ENCODE measurements around the gene C10orf105.

The C10orf105 gene

DNA sequence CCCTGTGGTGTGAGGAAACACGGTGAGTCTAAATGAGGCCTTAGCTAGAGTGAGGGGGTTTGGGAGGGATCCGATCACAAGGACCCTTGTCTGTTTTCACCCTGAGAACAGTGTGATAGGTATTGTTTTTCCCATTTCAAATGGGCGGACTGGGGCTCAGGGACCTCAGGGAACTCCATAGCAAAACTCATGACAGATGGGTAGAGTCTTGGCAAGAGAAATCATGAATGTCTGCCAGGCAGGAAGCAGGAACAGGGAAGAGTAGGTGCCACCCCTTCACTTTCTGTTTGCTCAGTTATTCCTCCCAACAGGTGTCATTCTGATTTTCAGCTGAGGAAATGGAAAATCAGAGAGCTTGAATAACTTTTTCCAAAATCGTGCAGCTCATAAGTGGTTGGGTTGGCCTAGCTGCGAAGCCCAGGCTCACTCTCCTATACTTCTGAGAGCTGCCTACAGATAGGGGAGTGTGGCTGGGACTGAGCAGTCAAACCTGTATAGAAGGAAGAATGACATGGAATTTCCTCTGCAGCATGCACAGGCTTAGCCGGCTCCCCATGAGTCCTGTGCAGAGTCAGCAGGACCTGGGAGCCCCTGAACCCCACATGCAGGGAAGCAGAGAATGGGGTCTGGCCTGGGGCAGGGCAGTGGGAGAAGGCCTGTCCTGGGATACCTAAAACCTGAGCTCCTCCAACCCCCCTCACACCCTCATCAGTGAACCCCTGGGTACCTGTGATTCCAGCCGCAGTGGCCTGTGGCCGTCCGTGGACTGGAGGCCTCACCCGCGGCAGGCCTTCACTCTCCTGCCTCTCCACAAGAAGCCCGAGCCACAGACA, 17.6 kb upstream of the C10orf105 start:
- no peak for FAIRE-seq

DNA sequence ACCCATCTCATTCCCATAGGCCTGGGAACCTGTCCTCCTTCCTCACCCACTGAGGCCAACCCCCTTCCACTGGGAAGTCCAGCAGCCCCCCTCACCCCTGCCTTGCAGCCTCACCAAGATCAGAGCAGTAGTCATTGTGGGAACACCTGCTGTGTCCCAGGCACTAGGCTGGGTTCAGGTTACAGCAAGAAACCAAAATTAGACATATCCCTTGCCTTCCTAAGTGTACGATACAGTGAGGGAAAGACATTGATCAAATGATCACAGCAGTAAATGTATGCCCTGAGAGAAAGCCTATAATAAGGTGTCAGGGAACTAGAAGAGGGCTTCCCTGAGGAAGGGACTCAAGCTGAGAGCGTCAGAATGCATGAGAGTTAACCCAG, 17.0 kb upstream of the C10orf105 start:
- no peak for FAIRE-seq

DNA sequence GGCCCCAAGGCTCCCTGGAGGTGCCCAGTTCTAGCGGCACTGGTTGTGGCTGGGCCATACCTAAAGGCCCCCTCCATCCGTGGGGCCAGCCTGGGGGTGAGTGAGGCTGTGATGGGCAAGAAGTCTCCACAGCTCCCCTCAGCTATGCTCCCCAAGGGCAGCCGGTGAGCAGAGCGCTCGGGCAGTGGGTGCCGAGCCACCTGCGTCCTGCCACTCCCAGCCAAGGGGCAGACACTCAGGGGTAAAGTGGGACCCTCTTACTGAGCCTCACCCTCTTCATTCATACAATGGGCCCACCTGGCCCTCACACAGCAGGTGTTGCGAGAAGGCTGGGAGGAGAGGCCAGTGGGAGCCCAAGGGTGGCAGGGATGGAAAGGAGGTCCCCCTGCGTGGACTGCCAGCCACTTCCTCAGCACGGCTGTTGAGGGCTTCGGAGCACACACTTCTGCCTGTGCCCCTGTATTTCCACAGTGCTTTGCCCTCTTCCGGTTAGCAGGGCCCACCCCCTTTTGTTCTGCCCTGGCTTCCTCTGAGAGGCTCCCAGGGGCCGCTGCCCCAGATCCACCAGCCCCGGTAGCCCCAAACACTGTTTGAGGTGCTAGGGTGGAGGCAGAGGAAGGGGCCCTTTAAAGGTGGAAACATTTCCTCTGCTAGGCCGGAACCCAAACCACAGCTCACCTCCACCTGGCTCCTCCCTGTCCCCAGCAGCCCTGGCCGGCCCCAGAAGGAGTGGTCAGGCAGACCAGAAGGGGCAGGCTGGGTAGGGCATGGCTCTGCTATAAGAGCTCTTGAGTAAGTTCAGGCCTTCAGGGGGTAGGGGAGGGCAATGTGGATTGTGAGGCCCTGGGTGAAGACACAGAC, 16.4 kb upstream of the C10orf105 start:
- FAIRE-seq = no peak

GRCh38 chr10:71734797-71735196, 15.2 kb upstream of the C10orf105 start:
- no peak for FAIRE-seq

DNA sequence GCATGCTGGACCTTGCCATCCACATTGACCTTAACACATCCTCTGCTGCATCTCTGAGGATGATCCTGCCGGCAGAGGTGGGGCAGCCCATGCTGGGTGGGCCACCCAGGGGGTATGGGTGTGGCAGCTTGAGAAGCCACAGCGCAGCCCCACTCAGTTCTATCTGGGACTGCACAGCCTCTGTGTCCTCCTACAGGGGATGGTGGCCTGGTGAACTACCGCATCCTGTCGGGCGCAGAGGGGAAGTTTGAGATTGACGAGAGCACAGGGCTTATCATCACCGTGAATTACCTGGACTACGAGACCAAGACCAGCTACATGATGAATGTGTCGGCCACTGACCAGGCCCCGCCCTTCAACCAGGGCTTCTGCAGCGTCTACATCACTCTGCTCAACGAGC, 12.2 kb upstream of the C10orf105 start:
- FAIRE-seq = no peak

DNA sequence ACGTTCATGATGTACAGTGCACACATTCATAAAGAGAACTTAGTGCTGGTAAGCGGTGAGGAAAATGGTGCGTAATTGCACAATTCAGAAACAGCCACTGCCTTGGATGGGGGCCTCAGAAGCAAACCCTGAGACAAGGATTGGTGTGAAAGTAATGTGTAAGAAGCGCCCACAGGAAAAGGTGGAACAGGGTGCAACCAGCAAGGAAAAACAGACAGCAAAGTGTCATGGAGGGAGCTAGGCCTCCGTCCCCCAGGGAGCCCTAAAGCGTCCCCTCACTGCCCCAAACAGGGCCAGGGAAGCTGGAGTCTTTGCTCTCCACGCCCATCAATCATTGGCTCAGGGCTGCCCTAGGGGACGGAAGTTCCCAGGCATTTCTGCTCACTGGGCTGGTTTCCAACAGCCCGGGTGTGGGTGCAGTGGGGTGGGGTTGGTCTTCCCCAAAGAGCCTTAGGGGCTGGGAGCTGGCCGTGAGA, 9.6 kb upstream of the C10orf105 start:
- no peak for FAIRE-seq

DNA sequence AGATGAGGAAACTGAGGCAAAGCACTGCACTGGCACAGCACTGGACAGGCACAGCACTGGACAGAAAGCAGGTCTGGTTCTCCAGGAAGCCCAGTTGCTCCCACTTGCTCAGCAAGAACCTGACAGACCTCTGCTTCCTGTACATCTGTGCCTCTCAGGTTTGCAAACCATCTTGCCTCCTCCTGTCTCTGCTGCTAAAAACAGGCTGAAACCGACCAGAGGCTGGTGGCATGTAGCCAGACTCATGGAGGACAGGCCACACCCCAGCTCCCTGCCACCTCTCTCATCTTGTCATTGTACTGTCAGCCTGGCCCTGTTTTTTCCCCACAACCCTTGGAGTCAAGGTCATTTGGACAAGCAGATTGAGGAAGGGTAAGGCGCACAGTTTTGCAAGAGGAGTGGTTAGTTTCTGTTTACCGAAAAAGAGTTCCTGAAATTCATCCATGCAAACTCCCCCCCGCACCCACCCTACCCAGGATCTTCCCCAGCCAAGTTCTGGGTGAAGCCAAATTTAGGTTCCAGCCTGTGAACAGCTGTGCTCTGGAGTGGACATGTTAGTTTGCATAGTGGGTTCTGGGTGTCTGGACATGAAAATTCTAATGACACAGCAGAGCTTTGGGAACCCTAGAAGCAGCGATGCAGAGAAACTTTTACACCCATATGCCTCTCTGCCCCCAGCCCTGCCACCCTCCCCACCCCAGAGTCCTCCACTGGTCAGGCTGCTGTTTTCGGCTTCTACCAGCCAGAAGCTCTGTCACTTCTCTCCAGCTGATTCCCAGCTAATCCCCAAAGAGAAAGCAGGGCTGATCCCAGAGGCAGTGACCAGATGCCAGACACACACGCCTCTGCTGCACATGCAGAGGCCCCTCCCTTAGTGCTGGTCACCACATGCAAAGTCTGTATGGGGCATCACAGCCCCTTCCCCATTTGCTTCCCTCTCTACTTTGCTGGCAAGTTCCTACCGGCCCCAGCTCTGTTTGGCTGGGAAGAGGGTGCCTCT, 8.5 kb upstream of the C10orf105 start:
- FAIRE-seq = no peak

GRCh38 chr10:71727105-71727737, 7.6 kb upstream of the C10orf105 start:
- FAIRE-seq = no peak

GRCh38 chr10:71726580-71727104, 7.1 kb upstream of the C10orf105 start:
- FAIRE-seq = no peak

GRCh38 chr10:71725998-71726579, 6.5 kb upstream of the C10orf105 start:
- FAIRE-seq = no peak

GRCh38 chr10:71725249-71725648, 5.7 kb upstream of the C10orf105 start:
- FAIRE-seq = no peak

- FAIRE-seq = no peak
These were observed 5.0 kb upstream of the C10orf105 start for GRCh38 chr10:71724539-71724938.

DNA sequence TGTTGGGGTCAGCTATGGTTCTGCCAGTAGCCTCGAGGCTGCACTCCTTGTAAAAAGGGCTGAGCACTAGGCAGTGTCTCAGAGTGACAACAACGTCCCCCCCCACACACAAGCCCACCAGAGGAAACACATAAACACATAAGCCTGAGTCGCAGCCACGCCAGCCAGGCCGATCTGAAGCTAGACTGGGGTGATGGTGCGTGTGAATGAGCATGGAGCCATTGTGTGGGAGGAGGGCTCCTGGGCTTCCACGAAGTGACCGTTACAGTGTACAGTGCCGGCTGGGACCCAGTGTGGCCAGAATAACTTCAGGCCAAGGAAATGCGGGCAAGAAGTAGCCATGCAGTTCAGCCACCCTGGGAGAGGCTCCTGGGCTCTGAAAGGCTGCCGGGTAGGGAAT, 3.7 kb upstream of the C10orf105 start:
- no peak for FAIRE-seq

- FAIRE-seq = no peak
These were observed 3.3 kb upstream of the C10orf105 start for GRCh38 chr10:71722849-71723248.

GRCh38 chr10:71721313-71721712, 1.7 kb upstream of the C10orf105 start:
- FAIRE-seq = no peak

DNA sequence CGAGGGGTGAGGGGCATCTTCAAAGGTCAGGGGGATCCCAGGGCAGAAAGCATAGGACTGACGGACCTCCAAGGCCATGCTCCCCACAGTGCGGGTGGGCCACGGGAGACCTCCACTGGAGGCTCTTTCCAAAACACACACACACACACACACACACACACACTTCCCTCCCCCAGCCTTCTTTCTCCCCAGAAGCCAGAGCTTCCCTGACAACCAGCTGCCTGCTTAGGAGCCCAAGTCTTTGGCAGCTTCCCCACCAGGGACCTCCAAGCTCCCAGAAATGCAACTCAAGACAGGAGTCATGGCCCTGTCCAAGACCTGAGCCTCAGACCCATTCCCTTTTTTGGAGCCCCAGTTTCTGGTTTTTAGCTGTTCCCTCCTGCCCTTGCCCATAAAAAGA, 710 bp upstream of the C10orf105 start:
- FAIRE-seq = no peak

- no peak for FAIRE-seq
These were observed 536 bp downstream of the C10orf105 start for GRCh38 chr10:71719042-71719441.

- no peak for FAIRE-seq
These were observed 1.3 kb downstream of the C10orf105 start for GRCh38 chr10:71718165-71718698.

DNA sequence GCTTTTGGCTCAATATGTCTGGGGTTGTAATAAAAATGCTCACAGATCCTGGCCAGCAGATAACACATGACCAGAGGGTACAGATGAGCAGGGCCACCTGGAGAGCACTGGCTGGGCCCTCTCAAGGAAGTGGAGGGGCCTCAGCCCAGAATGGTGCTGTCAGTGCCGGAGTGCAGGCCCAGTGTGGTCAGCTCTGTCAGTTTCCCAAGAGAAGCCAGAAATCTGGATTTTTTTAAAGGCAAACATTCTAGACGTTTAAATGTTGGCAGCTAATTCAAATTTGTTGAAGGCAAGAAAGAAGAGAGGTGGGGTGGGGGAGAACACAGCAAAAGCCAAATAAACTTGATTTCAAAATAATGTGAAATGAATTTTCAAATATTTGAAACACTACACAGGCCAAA, 2.0 kb downstream of the C10orf105 start:
- FAIRE-seq = no peak

- FAIRE-seq = no peak
These were observed 2.5 kb downstream of the C10orf105 start for GRCh38 chr10:71717056-71717455.

- FAIRE-seq = no peak
These were observed 3.2 kb downstream of the C10orf105 start for GRCh38 chr10:71716426-71716825.
